KMS-11 (cell line): ENCODE measurements around the gene ZFR2.
"Not testable (repeated sequence)": the region's sequence is repeated elsewhere in the genome, so short reads cannot be mapped to it uniquely, and the experiment has no call there.

Source experiments
- H2AFZ ChIP-seq: fragments of 200-600 bp; sonication (generic); 2 replicates; pipeline ENCODE4 v1.6.1; 2016; ENCODE audit warnings: antibody characterized with exemption, mixed run types, low read depth
- H3K27ac ChIP-seq: fragments of 200-600 bp; sonication (generic); 2 replicates; pipeline ENCODE4 v1.6.1; 2016; ENCODE audit warnings: mild to moderate bottlenecking, mixed run types
- H3K27me3 ChIP-seq: fragments of 200-600 bp; sonication (generic); 2 replicates; pipeline ENCODE4 v1.6.1; 2017; ENCODE audit warnings: mild to moderate bottlenecking, low read depth, mixed run types, moderate library complexity; ENCODE audit not compliant: insufficient read depth
- H3K36me3 ChIP-seq: fragments of 200-600 bp; sonication (generic); 2 replicates; pipeline ENCODE4 v1.6.1; 2017; ENCODE audit warnings: mild to moderate bottlenecking, mixed run types; ENCODE audit not compliant: insufficient read depth
- H3K4me1 ChIP-seq: fragments of 200-600 bp; sonication (generic); 2 replicates; pipeline ENCODE4 v1.6.1; 2016; ENCODE audit warnings: mild to moderate bottlenecking, low read depth, mixed run types; ENCODE audit not compliant: poor library complexity, severe bottlenecking
- H3K4me2 ChIP-seq: fragments of 200-600 bp; sonication (generic); 2 replicates; pipeline ENCODE4 v1.7.0; 2016; ENCODE audit warnings: mild to moderate bottlenecking, mixed run types
- H3K4me3 ChIP-seq: fragments of 200-600 bp; sonication (generic); IDR thresholded peaks from 2 replicates; pipeline ENCODE4 v1.6.1; 2017; ENCODE audit warnings: low read depth, low read length, mixed read lengths; ENCODE audit not compliant: insufficient read depth
- H3K79me2 ChIP-seq: fragments of 200-600 bp; sonication (generic); 2 replicates; pipeline ENCODE4 v1.6.1; 2016; ENCODE audit warnings: low read depth, mixed run types; ENCODE audit not compliant: insufficient read depth
- H3K9ac ChIP-seq: fragments of 200-600 bp; sonication (generic); 2 replicates; pipeline ENCODE4 v1.6.1; 2016; ENCODE audit warnings: mild to moderate bottlenecking, mixed run types
- H4K20me1 ChIP-seq: fragments of 200-600 bp; sonication (generic); 2 replicates; pipeline ENCODE4 v1.6.1; 2016; ENCODE audit warnings: mild to moderate bottlenecking, mixed run types; ENCODE audit not compliant: insufficient read depth
- CTCF ChIP-seq: fragments of 200-600 bp; sonication (generic); conservative IDR thresholded peaks from 2 replicates; pipeline ENCODE4 v1.6.1; 2017; ENCODE audit warnings: low read depth, mild to moderate bottlenecking, antibody characterized with exemption, low read length, moderate library complexity, mixed read lengths

The ZFR2 gene

DNA sequence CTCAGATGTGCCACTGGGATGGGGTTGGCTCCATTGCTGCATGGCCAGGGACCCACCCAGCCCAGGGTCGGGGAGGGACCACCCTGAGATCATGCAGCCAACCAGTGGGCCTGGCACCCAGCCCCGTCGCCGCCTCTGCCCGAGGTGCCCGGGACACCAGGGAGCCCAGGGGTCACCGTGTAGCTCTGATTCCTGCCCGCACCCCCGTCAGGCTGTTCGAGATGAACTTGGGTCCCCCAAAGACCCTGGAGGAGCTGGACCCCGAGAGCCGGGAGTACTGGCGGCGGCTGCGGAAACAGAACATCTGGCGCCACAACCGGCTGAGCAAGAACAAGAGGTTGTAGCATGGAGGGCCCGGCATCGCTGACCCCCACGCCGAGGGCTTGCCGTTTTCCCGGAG, 101.8 kb downstream of the ZFR2 start:
- Histone ChIP-seq H3K79me2 (no peaks in the 10 kb centered on the region), H3K27me3 (no peaks in the 10 kb centered on the region)
- TF ChIP-seq CTCF: no peak

GRCh38 chr19:3766520-3766919, 102.3 kb downstream of the ZFR2 start:
- no peaks in the 10 kb centered on the region for H4K20me1 ChIP-seq
- no peak overlapping the region for H2AFZ ChIP-seq
- H3K4me2 ChIP-seq: no peak overlapping the region
- H3K9ac ChIP-seq: no peak overlapping the region
- no peak overlapping the region for H3K27ac ChIP-seq
- no peaks in the 10 kb centered on the region for H3K79me2 ChIP-seq
- no peaks in the 10 kb centered on the region for H3K27me3 ChIP-seq
- no peak overlapping the region for H3K4me3 ChIP-seq
- TF ChIP-seq CTCF: no peak
- H3K36me3 ChIP-seq: no peaks in the 10 kb centered on the region
- peaks cover 14% of the 10 kb centered on the region for H3K4me1 ChIP-seq

More for the DNA sequence above, 101.8 kb downstream of the ZFR2 start:
- no peak overlapping the region for H3K27ac ChIP-seq
- H4K20me1 ChIP-seq: no peaks in the 10 kb centered on the region
- H3K4me2 ChIP-seq: no peak overlapping the region
- H2AFZ ChIP-seq: no peak overlapping the region
- no peak overlapping the region for H3K9ac ChIP-seq
- H3K4me3 ChIP-seq: no peak overlapping the region
- H3K4me1 ChIP-seq: peaks cover 9% of the 10 kb centered on the region
- H3K36me3 ChIP-seq: no peaks in the 10 kb centered on the region

GRCh38 chr19:3765757-3766156, 103.1 kb downstream of the ZFR2 start:
- H3K27ac ChIP-seq, H2AFZ ChIP-seq, H3K4me2 ChIP-seq, H3K79me2 ChIP-seq, H3K9ac ChIP-seq, H3K4me3 ChIP-seq, H3K27me3 ChIP-seq, H3K36me3 ChIP-seq, H4K20me1 ChIP-seq: not testable (repeated sequence)
- peaks cover 15% of the 10 kb centered on the region for H3K4me1 ChIP-seq

DNA sequence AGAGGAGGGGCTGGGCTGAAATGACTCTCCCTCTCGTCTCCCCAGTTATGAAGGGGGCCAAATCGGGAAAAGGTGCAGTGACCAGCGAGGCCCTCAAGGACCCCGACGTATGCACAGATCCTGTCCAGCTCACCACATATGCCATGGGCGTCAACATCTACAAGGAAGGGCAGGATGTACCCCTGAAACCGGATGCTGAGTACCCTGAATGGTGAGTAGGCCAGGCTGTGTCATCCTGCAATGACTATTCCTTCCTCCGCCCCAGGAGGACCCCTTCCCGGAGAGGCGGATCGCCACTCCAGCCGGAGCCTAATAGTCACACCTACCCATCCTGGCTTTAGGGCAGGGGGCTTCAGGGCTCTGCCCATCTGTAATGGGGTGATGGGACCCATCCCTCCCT, 103.7 kb downstream of the ZFR2 start:
- Histone ChIP-seq H3K9ac (no peak overlapping the region), H3K4me2 (no peak overlapping the region)

More for the DNA sequence above, 103.7 kb downstream of the ZFR2 start:
- H4K20me1 ChIP-seq: no peaks in the 10 kb centered on the region
- H3K27me3 ChIP-seq: no peaks in the 10 kb centered on the region
- TF ChIP-seq CTCF: no peak
- H3K36me3 ChIP-seq: no peaks in the 10 kb centered on the region
- H3K79me2 ChIP-seq: peaks cover 10% of the 10 kb centered on the region; the same call in 1 of the 2 replicates
- no peak overlapping the region for H3K27ac ChIP-seq
- no peak overlapping the region for H2AFZ ChIP-seq
- H3K4me3 ChIP-seq: no peak overlapping the region
- H3K4me1 ChIP-seq: peaks cover 22% of the 10 kb centered on the region
